M059J (cell line): ENCODE data around the gene NEK4. TPM values are rescaled to one million over a fixed set of nuclear protein-coding genes. Genes with fewer than 3 reads are reported as not detected.
"Not testable (repeated sequence)": the region's sequence is repeated elsewhere in the genome, so short reads cannot be mapped to it uniquely, and the experiment has no call there.

Source experiments
- DNase-seq: peaks from one replicate; pipeline ENCODE4 v3.0.0-alpha.2; 2012; ENCODE audit warnings: low read depth
- total RNA-seq: library from RNA; depleted of rRNA; stranded (reverse); fragments of >200 nt; shearing (Covaris generic); gene quantifications from 2 replicates; pipeline ENCODE4 v1.2.3, GENCODE V29; 2014

NEK4 gene
- total RNA-seq, 1 experiment from 2014 or later: 19.6 TPM

DNA sequence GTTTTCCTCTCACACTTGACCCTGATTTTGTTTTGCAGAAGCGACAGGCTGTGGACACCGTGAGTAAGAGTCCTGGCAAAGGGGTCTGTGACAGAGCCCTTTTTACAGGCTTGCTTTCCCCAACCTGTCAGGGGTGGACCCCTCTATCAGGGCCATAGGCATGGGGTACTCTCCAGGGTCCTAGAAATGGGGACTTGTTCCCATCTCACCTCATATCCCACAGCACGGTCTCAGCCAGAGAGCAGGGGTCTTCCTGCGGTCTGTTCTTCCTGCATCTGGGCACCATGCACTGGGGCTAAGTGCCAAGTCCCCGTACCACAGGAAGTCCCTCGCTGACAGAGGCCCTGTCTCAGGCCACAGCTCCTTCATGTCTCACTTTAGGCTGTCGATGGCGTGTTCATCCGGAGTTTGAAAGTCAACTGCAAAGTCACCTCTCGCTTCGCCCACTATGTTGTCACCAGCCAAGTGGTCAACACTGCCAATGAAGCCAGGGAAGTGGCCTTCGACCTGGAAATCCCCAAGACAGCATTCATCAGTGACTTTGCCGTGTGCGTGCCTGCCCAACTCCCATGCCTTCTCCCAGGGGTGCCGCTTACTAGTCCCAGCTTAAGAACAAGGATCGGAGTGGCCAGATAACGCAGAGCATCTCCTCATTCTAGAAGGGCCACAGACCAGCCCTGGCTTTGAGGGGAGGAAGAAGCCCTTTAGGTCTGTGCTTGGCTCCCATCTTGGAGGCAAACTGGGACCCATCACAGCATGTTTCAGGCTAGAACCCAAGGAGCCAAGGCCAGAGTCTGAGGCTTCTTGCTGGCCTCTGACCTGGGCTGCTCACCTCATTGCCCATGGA is 7.4 kb upstream of the NEK4 start:
- no peak for DNase-seq

DNA sequence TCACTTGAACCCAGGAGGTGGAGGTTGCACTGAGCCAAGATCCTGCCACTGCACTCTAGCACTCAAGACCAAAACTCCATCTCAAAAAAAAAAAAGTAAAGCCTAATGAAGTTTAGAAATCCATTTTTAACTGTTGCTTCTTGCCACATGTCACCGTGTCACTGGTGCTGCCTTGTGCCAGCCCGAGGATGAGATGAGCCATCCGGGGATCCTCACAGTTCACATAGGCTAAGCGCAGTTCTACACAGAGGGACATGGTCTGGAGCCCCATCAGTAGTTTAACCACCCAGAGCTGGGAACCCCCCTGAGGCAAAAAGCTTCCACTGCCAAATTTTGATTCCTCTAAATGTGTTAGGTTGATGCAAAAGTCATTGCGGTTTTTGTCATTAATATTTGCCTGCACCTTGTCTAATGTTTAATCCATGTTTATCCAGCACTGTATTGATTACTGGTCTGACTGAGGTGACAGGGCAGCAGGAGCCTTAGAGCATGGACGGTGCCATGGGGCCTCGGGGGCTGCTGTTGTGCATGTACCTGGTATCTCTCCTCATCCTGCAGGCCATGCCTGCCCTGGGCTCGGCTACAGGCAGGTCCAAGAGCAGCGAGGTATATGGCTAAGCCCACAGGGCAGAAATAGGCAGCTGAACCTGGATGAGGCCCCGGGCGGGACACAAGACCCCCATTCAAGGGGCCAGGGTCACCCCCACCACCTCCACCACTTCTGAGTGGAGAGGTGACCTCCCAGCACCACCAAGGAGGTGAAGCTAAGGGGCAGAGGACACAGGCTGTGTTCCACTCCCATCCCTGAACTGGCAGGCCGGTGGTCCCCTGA is 6.6 kb upstream of the NEK4 start, which contains the start of gene ITIH1:
TSS of gene ITIH1 (plus strand) at position 473 of the 832 bp plus-strand sequence. CDS start at position 490, 17 bp downstream.
- DNase-seq: no peak

DNA sequence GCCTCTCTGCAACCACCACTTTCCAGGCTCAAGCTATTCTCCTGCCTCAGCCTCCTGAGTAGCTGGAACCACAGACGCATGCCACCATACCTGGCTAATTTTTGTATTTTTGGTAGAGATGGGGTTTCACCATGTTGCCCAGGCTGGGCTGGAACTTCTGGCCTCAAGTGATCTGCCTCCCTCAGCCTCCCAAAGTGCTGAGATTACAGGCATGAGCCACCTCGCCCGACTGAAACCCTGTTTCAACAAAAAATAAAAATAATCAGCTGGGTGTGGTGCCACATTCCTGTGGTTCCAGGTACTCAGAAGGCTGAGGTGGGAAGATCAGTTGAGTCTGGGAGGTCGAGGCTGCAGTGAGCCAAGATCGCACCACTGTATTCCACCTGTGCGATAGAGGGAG is 5.7 kb upstream of the NEK4 start:
- DNase-seq: not testable (repeated sequence)

DNA sequence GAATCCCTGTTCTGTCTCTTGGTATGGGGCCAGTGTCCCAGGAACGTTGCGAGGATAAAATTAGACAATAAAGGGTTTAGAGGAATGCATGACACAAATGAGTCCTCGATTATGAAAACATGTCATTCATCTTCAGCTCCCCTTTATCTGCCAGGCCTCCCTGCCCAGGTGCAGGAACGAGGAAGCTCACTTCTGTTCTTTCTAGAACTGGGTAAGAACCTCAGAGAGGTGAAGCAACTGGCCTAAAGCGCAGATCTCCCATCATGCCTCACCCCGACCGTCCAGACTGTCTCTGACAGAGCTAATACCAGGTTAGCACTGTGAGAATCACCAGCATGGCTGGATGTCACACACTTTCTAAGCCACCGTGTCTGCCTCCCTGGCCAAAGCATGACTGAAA is 5.1 kb upstream of the NEK4 start:
- no peak for DNase-seq

DNA sequence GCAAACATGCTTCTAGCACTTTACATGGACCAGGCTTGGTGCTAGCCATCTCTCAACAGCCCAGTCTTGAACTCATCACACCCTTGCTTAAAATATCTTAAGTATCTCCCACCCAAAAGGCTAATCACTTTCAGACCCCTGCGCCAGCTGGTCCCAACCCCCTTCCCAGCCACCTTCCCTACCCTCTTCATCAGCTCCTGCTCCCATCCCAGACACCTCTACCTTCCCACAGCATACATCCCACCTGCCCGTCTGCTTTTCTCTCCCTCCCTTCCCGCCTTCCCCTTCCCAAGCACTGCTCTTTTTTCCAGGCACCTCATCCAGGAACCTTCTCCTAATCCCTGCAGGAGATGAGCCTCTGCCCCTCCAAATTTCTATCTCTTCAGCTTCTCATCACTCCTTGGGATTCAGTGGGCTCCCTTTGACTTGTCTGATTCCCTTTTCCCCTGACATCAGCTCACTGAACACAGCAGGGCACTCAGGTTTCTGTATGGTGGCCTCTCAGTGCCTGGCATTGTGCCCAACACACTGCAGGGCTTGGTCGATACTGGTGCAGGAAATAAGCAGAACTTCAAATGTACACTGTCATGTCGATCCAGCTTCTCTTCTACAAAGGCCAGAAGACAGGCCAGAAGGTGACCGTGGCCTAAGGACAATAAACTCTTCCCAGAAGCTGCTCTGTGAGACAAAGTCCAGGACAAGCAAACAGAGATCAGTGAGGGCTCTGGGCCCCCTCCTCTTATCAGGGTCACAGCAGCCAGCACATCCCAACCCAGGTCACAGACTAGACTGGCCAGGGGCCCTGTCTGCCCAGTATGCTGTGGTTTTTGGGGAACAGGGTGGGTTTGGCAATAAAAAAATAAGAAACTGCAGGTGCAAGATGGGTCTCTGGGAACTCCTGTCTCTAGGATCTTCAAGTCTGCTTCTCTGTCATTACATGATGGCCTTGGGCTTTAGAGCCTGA is 4.4 kb upstream of the NEK4 start:
- DNase-seq: no peak

DNA sequence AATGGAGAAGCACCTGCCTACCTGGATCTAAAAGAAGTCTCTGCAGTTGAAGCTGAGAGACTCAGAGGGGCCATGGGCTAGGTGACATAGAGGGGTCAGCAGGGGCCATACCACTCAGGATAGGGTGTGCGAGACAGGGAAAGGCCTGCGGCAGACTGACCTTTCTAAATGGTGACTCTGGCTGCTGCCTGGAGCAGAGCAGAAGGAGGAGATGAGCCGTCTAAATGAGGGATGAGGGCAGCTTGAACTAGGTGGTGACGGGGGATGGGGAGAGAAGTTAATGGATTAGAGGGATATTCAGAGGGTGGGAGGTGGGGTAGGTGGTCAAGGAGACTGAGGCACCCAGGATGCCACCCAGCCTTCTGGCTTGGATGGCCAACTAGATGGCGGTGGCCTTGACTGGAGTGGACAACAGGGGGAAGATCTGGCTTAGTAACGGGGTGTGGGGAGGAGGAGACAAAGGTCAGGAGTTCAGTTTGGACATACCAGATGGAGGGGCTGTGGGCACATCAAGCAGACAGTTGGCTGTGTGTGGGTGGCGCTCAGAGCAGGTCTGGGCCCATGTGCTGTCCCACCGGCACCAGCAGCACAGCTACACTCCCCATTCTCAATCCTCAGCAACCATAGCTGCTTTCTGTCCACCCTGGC is 3.5 kb upstream of the NEK4 start:
- no peak for DNase-seq

DNA sequence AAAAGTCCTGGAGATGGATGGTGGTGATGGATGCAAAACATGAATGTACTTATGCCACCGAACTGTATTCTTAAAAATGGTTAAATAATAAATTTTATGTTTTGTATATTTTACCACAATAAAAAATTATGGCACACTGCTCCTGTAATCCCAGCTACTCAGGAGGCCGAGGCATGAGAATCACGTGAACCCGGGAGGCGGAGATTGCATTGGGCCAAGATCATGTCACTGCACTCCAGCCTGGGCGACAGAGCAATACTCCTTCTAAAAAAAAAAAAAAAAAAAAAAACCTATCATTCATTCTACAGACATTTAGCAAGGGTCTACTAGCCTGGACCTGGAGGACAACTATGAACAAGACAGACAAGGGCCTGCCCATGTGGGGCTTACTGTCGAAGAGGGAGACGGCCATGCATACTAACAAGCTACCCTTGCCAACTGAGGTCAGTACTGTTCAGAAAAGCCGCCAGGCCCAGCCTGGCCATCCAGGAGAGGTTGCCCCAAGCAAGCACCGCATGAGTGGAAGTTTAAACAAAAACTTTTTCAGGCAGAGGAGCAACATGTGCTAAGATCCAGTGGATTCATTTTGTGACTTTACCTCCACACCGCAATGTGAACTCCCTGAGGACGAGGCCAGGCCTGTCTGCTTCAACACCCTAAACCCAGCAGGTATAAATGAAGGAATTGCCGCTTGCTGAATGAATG is 2.8 kb upstream of the NEK4 start:
- DNase-seq: no peak

DNA sequence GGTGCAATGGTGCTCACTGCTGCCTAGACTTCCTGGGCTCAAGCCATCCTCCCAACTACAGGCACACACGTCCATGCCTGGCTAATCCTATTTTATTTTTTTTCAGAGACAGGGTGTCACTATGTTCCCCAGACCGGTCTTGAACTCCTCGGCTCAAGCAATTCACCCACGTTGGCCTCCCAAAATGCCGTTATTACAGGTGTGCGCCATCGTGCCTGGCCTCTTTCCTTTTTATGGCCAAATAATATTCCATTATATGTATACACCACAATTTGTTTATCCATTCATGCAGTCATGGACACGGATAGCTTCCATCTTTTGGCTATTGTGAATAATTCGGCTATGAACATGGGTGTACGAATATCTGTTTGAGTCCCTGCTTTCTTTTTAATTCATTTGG is 962 bp upstream of the NEK4 start:
- DNase-seq: no peak

DNA sequence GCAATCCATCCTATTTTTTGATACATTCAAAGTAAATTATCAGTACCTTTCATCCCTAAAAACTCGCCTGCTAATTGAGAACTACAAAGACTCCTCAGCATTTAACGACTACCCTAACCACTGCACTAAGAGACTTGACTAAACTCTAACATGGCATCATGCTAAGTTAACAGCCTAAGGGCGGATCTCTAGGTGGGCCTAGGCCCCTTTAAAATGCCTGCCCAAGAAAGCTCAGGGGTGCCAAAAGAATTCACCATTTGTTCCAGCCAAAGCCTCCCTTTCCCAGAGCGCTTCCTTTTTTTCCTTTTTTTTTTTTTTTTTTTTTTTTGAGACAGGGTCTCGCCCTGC is 568 bp upstream of the NEK4 start:
- DNase-seq: no peak

DNA sequence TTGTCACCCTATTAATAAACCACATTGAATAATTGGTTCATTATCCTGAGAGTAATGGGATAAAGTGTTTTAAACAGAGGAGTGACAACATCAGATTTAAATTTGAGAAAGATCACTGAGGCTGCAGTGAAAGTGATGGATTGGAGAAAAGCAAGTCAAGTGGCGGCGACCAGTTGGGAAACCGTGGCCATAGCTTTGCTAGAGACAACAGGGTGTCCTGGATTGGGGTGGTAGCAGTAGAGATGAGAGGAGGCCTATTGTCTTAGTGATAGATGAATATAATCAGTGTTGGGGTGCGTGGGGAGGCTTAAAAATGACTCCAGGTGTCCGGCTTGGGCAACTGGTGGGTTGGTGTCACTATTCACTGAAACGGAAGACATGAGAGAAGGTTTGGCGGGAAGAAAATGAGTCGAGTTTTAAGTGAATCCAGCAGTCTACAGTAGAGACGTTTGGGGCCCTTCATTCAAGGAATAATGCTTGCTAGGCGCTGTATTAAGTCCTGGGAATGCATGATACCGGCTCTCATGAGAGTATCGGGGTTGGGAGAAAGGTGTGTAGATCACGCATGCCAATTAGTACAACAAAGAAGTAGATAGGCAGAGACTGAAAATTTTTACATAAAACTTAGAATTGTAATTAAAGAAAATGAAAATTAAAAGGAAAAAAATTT is 819 bp downstream of the NEK4 start:
- DNase-seq: peak; percentile 10

DNA sequence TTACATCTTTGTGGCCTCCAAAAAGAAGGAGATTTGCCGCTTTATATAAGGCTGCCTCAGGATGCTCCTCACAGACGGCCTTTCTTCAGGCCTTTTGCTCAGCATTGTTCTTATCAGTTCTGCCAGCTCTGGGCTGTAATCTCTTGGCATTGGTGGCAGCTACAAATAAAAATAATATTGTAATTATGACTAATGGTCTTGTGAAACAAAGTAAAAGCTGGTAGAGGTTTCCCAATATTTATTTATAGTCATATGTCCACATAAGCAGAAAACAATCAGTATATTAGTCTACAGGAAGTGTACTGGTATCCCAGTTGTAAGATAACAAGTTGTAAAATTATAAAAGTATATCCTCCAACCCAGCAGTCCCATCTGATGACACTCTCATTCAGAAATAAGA is 7.3 kb downstream of the NEK4 start:
- DNase-seq: no peak

DNA sequence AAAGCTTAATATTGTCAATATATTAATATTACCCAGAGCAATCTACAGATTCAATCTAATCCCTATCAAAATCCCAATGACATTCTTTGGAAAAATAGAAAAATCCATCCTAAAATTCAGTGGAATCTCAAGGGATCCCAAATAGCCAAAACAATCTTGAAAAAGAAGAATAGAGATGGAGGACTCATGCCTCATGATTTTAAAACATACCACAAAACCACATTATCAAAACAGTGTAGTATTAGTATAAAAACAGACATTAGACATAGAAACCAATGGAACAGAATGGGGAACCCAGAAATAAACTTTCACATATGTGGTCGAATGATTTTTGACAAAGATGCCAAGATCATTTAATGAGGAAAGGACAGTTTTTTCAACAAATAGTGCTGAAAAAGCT is 14.6 kb downstream of the NEK4 start:
- no peak for DNase-seq

DNA sequence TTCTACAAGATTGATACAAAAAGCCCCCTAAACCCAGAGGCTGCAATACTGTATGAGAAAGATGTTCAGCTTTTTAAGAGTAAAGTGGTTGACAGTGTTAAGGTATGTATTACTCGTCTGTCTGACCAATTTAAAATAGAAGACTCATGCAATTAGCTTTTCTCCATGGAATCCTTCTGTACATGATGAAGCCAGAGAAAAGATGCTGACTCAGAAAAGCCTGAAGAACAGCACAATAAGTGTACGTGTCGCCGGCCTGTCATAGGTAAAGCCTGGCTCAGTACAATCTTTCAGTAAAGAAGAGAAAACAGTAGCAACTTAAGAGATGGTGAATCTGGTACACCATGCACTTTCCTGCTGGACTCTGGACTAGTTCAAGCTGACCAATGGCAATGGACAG is 16.4 kb downstream of the NEK4 start:
- no peak for DNase-seq

DNA sequence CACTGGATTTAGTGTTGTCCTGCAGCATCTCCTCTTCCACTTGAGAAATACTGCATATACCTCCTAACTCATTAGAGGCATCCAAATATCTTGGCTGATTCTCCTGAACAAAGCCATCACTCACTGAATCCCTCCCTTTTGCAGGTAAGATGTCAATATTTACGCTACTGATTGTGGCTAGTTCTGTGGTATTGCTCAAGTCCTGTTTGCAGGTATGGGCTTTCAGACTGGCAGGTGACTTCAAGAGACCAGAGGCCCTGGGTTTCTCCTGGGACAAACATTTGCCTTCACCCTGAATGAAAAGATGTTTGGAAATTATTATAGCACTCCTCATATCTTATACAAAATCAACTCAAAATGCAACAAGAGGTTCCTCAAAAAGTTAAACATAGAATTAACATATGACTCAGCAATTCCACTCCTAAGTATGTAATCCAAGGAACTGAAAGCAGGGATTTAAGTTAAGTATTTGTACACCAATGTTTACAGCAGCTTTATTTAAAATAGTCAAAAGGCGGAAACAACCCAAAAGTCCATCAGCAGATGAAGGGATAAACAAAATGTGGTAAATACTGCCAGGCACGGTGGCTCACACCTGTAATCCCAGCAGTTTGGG is 18.6 kb downstream of the NEK4 start:
- DNase-seq: no peak

DNA sequence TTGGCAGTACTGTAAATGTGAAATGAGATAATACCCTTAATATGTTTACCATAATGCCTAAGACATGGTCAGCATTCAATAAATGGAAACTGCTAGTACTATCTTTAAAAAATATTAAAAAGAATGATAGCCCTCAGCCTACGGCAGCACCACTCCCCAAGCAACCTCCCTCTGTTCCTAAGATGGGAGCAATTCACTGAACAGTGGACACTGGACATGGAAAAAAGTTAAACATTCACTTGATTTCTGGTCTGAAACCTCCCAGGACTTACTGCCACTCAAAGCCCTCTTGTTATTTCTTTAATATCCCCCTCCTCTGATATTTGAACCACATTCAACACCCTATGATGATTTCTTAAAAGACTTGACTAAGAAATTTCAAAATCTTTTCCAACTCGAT is 27.0 kb downstream of the NEK4 start:
- no peak for DNase-seq

DNA sequence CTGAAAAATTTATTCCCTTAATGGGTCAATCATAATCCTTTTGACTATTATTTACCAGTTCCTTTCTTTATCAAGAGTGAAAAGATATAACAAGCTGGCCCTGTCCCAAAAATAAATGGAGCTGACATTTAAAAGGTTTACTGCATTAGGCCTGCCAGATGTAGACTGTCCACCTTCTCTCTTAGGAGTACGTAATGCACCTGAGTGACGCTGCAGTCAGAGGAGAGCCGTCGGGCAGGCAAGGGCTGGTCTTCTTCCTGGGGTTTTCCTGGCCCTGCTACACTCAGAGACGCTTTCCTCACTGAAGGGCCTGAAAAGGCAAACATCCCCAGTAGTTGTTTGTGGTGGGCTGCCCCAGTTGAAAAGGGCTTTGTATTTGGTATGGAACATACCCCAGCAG is 27.6 kb downstream of the NEK4 start:
- DNase-seq: no peak

DNA sequence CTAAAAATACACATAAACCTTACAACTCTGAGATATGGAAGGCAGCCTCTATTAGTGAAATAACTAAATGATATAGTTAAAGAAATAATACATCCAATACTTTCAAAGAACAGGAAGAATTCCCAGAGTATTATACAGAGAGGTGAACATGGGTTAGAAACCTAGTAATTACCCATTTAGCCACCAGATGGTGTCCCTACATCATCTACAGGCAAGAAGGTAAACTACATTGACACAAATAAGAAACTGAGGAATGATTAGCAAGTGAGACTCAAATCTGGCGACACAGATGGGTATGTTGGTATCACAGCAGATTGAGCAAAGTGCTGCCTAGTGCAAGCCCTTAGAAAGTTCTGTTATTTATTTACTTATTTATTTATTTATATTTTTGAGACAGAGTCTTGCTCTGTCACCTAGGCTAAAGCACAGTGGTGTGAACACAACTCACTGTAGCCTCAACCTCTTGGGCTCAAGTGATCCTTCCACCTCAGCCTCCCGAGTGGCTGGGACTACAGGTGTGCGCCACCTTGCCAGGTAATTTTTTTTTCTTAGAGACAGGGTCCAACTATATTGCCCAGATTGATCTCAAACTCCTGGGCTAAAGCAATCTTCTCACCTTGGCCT is 28.2 kb downstream of the NEK4 start:
- peak; percentile 26 for DNase-seq

DNA sequence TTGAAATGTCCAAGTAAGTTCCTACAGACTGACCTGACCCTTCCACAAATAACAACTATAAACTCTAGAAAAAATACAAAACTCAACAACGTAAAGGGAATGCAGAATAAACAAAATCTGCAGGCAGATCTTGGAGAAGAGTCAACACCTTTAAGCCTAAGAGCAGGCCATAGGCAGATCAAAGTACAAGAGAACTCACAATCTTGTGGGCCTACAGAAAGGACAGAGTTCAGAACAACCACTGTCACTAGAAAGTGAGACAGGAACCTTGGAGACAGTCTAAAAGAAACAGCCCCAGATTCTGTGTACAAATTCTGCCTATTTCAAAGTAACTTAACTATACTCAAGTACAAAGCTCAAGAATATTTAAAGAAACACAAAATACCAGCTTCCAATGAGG is 31.0 kb downstream of the NEK4 start:
- no peak for DNase-seq

DNA sequence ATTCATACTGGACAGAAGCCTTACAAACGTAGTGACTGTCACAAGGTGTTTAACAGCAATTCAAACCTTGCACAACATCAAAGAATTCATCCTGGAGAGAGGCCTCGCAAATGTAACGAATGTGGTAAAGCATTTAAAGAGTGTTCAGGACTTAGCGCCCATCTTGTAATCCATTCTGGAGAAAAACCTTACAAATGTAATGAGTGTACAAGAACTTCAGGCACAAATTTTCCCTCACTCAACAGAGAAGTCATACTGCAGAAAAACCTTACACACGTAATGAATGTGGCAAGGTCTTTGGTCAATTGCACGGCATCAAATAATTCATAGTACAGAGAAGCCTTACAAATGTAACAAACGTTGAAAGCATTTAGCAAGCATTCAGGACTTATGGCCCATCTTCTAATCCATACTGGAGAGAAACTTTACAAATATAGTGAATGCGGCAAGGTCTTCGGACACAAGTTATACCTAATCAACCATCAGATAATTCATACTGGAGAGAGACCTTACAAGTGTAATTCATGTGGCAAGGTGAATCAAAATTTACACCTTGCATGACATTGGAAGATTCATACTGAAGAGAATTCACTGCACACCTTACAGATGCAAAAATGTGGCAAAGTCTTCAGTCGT is 37.4 kb downstream of the NEK4 start:
- DNase-seq: no peak
